Panc1 (cell line): Measurements from ENCODE around the gene PCSK2. TPM values are rescaled to one million over a fixed set of nuclear protein-coding genes. Genes with fewer than 3 reads are reported as not detected.

Experiments used
- ATAC-seq: fragments of 200-7000 bp; cut with Tn5 transposase; 2 replicates; pipeline ENCODE4 v1.9.1; 2020; ENCODE audit warnings: mild to moderate bottlenecking, moderate library complexity
- BruUV-seq: library from RNA; stranded (reverse); fragments of 400-500 nt; replicated peaks from 2 replicates; lab custom pipeline; 2021; lab: Mats Ljungman, UMichigan
- CTCF ChIA-PET: fragments of 300-600 bp; sonication (Branson Sonifier 250); formaldehyde crosslinking; loops from one replicate; lab custom pipeline; 2022; ENCODE audit warnings: antibody characterized with exemption; lab: Charles Lee
- POLR2A ChIA-PET: fragments of 300-600 bp; sonication (Branson Sonifier 250); formaldehyde crosslinking; loops from one replicate; lab custom pipeline; 2022; ENCODE audit warnings: antibody characterized with exemption; lab: Charles Lee
- DNase-seq: peaks from one replicate; pipeline ENCODE4 v3.0.0-alpha.2; 2010; ENCODE audit warnings: low read depth, low spot score
- H3K27ac ChIP-seq: 2 replicates; pipeline ENCODE4 v1.5.1; 2011; ENCODE audit warnings: mild to moderate bottlenecking, low read length, inconsistent platforms
- H3K27me3 ChIP-seq: fragments of 200-500 bp; sonication (Bioruptor generic); 2 replicates; pipeline ENCODE4 v1.6.0; 2014; ENCODE audit warnings: low read length, inconsistent platforms; ENCODE audit not compliant: control insufficient read depth, insufficient read depth
- H3K36me3 ChIP-seq: fragments of 200-500 bp; sonication (Bioruptor generic); 2 replicates; pipeline ENCODE4 v1.5.1; 2014; ENCODE audit warnings: inconsistent platforms, mild to moderate bottlenecking, low read length, moderate library complexity; ENCODE audit not compliant: control insufficient read depth, insufficient read depth
- H3K4me1 ChIP-seq: 2 replicates; pipeline ENCODE4 v1.5.1; 2011; ENCODE audit warnings: inconsistent platforms, mild to moderate bottlenecking, low read length, moderate library complexity; ENCODE audit not compliant: control insufficient read depth, insufficient read depth
- H3K4me3 ChIP-seq, 2 experiments: 2 replicates each; pipeline ENCODE4 v1.5.1; 2011 to 2012; ENCODE audit warnings: low read depth in 2 of 2, low read length in 2 of 2, mild to moderate bottlenecking in 2 of 2, inconsistent platforms in 1 of 2, moderate library complexity in 1 of 2
- H3K9me3 ChIP-seq: fragments of 200-500 bp; sonication (Bioruptor generic); 2 replicates; pipeline ENCODE4 v1.5.1; 2014; ENCODE audit warnings: low read depth, mild to moderate bottlenecking, inconsistent platforms, low read length, moderate library complexity; ENCODE audit not compliant: control insufficient read depth, insufficient read depth
- CTCF ChIP-seq: fragments of 450-650 bp; IDR thresholded peaks from 2 replicates; pipeline ENCODE4 v1.5.1; 2017; ENCODE audit warnings: mild to moderate bottlenecking
- POLR2AphosphoS5 ChIP-seq: IDR thresholded peaks from 2 replicates; pipeline ENCODE4 v1.6.1; 2012; ENCODE audit warnings: mild to moderate bottlenecking, low read depth, low read length, moderate library complexity
- REST ChIP-seq, 2 experiments: IDR thresholded peaks; 2 replicates each; pipeline ENCODE4 v1.6.1; 2011 to 2012; ENCODE audit warnings: low read depth in 2 of 2, control low read depth in 1 of 2, low read length in 1 of 2, mild to moderate bottlenecking in 1 of 2, moderate library complexity in 1 of 2; ENCODE audit not compliant: insufficient read depth in 1 of 2
- SIN3A ChIP-seq: IDR thresholded peaks from 2 replicates; pipeline ENCODE4 v1.6.1; 2012; ENCODE audit warnings: low read depth, mild to moderate bottlenecking, low read length, moderate library complexity, borderline replicate concordance; ENCODE audit not compliant: insufficient read depth
- TCF7L2 ChIP-seq: IDR thresholded peaks from 2 replicates; pipeline ENCODE4 v1.6.1; 2011; ENCODE audit warnings: mild to moderate bottlenecking, low read depth, low read length, inconsistent platforms
- in situ Hi-C: cut with HindIII; loops from 2 replicates; pipeline ENCODE4 v1.10.0; 2016; ENCODE audit warnings: low sequenced_read_pairs, low pct_unique_long_range_greater_than_20kb
- intact Hi-C: fragments of 100-400 bp; cut with micrococcal nuclease; formaldehyde crosslinking; loops from one replicate; pipeline ENCODE4 v1.10.0; 2022; ENCODE audit not compliant: unreplicated experiment
- total RNA-seq: library from RNA; stranded (reverse); gene quantifications from one replicate; pipeline ENCODE4 v1.2.1, GENCODE V29; 2021; ENCODE audit not compliant: unreplicated experiment

The PCSK2 gene
- total RNA-seq, 1 experiment from 2014 or later = not detected

GRCh38 chr20:17282501-17282900 lies 55.7 kb downstream of the PCSK2 start:
- ATAC-seq (no peak), DNase-seq (no peak)
- no peaks in the 10 kb centered on the region for H3K9me3 ChIP-seq
- H3K27ac ChIP-seq = no peak overlapping the region
- in situ Hi-C loops = no loop called here
- TF ChIP-seq POLR2AphosphoS5 = no peak
- POLR2A ChIA-PET = no interaction called here
- CTCF ChIA-PET = no interaction called here
- H3K4me3 ChIP-seq = no peak overlapping the region
- BruUV-seq = no TSS peak
- intact Hi-C loops = loop anchor here (10.0 kb wide), 1 partner anchor 478 kb away; no protein-coding TSS in a partner anchor
- no peaks in the 10 kb centered on the region; the same call in 1 of the 2 replicates for H3K36me3 ChIP-seq
- 0 out of 2 replicates have a peak, but pooled peaks cover 2% of the 10 kb centered on the region for H3K27me3 ChIP-seq
- H3K4me1 ChIP-seq = no peaks in the 10 kb centered on the region

- ATAC-seq (no peak), DNase-seq (no peak)
- Histone ChIP-seq H3K4me3 (no peak overlapping the region), H3K27me3 (0 out of 2 replicates have a peak, but pooled peaks cover 2% of the 10 kb centered on the region), H3K4me1 (no peaks in the 10 kb centered on the region), H3K9me3 (no peaks in the 10 kb centered on the region), H3K36me3 (no peaks in the 10 kb centered on the region), H3K27ac (no peak overlapping the region)
- in situ Hi-C loops (no loop called here), intact Hi-C loops (loop anchor here (10.0 kb wide), 1 partner anchor 483 kb away; no protein-coding TSS in a partner anchor)
- CTCF ChIA-PET = no interaction called here
- POLR2A ChIA-PET = no interaction called here
- peak; percentile 33; the same call in 1 of the 2 replicates for TF ChIP-seq CTCF
- no peak for TF ChIP-seq SIN3A
- TF ChIP-seq REST (IDR thresholded peaks at IDR 0.05; ENCODE audit: insufficient read depth in 1 of 2, low read depth in 2 of 2, low read length in 1 of 2) = no peak
- TF ChIP-seq TCF7L2 = no peak
- BruUV-seq = no TSS peak
These were observed 60.7 kb downstream of the PCSK2 start for GRCh38 chr20:17287503-17287902.

- Histone ChIP-seq H3K27ac (no peak overlapping the region), H3K4me1 (no peaks in the 10 kb centered on the region), H3K27me3 (0 out of 2 replicates have a peak, but pooled peaks cover 2% of the 10 kb centered on the region), H3K4me3 (no peak overlapping the region), H3K9me3 (no peaks in the 10 kb centered on the region), H3K36me3 (no peaks in the 10 kb centered on the region)
- in situ Hi-C loops = no loop called here
- CTCF ChIA-PET = no interaction called here
- POLR2A ChIA-PET = no interaction called here
- no TSS peak for BruUV-seq
- DNase-seq = no peak
- intact Hi-C loops = loop anchor here (10.0 kb wide), 1 partner anchor 483 kb away; no protein-coding TSS in a partner anchor
- TF ChIP-seq TCF7L2 (no peak), POLR2AphosphoS5 (no peak), SIN3A (no peak), CTCF (no peak), REST (IDR thresholded peaks at IDR 0.05; ENCODE audit: insufficient read depth in 1 of 2, low read depth in 2 of 2, low read length in 1 of 2) (no peak)
- ATAC-seq = no peak
These were observed 61.2 kb downstream of the PCSK2 start for GRCh38 chr20:17287998-17288397.
